HG02884 (cell line): ENCODE measurements around the gene LGALS7.

Experiments
- ATAC-seq: cut with Tn5 transposase; IDR thresholded peaks from one replicate; pipeline ENCODE4 v1.9.1; 2021; ENCODE audit warnings: mild to moderate bottlenecking, moderate library complexity; ENCODE audit not compliant: unreplicated experiment

The LGALS7 gene

DNA sequence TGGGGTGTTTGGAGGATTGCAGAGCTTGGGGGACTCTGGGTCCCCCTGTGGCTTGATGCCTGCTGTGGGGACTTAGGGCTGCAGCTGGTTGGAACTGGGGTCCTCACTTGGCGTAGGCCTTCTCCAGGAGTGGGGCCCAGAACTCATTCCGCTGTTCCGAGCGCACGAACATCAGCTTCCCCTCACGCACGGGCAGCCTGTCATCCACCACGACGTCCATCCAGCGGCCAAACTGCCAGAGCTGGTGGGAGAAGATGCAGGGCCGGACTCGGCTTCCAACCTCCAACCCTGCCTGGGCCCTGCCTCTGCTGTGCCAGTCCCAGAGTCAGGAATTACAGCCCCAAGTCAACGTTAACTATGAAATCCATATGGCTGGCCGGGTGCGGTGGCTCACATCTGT, 31.6 kb downstream of the LGALS7 start:
- ATAC-seq = no peak

DNA sequence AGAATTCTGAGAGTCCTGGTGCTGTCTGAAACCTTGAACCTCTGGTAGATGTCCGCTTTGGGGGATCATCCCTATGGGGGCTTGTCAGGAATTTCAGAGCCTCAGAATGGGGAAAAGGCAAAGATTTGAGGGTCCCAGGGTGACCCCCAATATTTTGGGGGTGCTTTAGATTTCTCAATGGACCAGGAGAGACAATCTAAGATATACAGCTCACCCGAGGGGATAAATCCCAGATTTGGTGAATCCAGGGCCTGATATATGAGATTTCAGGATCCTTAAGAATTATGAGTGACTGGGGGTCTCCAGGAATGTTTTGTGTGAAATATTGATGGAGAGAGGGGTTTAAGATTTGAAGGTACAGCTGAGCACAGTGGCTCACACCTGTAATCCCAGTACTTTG, 32.4 kb downstream of the LGALS7 start:
- no peak for ATAC-seq

DNA sequence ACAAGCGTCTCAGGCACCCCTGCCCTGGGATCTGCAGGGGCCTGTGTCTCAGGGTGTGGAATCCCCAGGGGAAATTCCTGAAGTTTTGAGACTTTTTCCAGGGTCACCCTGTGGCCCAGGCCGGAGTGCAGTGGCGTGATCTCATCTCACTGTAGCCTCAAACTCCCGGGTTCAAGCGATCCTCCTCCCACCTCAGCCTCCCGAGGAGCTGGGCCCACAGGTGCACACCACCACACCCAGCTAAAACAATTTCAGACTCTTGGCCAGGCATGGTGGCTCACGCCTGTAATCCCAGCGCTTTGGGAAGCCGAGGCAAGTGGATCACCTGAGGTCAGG, 33.1 kb downstream of the LGALS7 start:
- no peak for ATAC-seq

DNA sequence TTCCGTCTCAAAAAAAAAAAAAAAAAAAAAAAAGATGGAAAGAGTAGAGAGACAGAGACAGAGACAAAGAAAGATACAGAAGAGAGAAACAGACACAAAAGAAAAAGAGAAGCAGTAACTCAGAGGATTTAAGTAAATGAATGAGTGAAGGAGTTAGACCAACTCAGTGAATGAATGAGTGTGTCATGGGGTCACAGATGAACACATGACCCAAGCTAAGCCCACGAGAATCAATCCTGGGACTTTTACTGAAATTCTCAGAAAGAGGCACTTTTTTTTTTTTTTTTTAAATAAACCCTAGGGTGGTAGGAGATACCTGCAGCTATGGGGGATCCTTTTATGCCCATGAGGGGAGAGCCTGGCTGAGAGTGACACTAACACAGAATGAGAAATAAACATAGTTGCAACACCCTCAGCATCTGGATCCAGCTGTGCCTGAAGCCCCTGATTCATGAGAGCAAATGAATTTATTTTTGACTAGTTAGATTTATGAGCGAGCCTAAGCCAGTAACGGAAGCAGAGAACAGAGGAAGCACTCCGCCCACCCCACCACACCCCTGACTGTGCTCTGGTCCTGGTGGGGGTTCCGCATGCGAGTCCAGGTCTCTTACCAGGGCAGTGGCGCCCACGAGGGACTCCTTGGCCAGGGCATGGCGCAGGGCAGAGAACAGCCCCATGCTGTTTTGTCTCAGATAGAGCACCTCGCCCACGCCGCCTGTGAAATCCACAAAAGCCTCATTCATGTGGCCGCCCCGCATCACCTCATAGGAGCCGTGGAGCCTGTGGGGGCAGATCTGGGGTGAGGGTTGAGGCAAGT, 33.7 kb downstream of the LGALS7 start:
- ATAC-seq = no peak

DNA sequence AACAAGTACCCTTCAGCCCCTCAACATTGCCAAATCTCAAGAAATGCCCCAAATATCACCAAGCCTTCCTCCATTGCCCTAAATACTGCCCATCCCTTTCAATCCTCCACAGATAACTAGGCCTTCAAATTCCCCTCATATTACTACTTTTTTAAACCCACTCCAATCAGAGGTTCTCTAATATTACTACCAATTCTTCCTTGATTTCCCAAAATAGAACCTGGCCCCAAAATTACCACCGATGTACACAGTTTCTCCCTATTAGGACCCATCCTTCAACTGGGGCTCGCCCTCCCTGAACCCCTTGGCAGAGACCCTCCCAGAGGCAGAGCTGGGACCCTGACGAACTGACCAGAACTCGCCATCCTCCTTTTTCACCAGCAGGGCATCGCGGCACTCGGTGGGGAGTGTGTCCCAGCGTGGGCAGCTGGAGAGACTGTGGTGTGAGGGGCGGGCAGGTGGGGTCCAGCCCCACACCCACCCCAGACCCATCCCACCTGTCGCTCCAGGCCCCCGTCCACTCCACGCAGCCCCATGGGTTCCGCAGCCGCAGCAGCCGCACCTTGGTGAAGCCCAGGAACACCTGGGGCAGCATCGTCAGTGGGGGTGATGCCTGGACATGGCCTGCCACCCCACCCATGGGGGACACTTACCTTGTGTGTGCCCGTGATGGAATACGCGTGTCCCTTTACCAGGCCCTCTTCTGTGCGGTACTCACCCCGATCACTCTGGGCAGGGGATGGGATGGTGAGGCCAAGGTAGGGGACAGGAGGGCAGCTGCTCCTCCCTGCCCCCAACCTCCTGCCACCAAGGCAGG, 35.2 kb downstream of the LGALS7 start:
- ATAC-seq = no peak

DNA sequence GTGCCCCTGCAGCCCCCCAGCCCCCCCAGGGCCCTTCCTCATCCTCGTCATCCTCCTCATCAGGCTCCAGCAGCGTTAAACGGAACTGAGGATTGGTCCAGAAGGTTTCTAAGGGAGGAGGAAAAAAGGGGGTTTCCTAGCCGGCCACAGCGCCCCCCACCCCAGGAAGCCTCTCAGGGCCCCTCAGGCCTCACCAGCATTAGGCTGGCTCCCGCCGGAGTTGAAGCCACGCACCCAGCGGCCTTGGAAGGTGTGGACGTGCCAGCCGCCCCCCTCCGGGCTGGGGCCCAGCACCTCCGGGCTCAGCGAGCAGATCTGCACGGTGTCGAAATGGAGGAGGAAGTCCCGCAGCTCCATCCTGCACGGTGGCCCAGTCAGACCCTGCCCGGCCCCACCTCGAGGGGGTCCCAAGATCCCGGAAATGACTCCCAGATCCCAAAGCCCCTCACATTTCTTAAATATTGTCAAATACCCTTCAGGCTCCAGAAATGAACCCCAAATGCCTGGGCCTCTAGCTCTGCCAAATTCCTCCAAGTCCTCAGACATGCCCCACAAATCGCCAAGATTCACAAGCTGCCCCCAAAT, 35.9 kb downstream of the LGALS7 start:
- no peak for ATAC-seq

DNA sequence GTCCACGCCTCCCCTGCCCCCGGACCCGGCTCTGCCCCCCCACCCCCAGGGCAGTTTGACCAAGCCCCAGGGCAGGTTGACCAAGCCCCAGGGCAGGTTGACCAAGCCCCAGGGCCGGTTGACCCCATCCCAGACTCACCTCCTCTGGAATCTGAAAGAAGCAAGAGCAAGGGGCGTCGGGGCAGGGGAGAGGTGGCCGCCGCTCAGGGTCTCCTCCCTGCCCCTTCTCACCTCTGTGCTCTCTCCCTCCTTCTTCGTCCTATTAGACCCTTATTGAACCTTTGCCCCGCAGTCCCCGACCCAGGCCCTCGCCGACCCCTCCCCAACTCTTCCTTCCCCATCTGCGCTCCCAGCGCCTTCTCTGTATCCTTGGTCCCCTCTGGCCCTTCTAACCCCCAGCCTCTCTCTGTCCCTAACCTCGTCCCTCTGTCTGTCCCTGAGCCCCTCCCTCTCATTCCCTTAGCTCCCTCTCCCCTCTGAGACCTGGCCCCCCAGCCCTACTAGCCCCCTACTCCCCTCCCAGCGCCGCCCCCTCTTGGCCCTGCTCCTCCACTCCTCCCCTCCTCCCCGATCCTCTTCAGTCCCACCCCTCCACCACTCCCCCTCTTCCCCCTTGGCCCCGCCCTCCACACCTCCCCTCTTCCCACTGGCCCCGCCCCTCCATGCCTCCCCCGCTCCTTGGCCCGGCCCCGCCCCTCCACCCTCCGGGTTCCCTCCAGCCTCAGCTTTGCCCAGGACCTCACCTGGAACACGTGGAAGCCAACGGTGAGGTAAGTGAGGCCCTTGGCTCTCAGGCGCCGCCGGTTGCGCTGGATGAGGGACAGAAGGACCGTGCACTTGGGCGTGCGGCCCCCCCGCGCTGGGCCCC, 36.7 kb downstream of the LGALS7 start:
- ATAC-seq = no peak

DNA sequence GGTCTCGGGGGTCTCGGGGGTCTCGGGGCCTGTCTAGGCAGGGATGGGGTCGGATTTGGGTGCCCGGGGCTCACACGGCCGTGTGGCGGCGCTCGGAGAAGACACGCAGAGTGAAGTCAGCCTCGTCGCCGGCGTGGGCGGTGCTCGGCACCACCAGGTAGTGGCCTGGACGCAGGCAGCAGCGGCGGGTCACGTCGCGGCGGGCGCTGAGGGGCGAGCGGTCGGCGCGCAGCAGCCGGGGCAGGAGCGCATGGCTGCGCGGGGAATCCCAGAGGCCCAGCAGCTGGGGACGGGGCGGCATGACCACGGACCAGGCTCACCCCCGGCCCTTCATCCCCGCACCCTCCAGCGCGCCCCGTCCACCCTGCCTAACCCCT, 37.3 kb downstream of the LGALS7 start:
- no peak for ATAC-seq

DNA sequence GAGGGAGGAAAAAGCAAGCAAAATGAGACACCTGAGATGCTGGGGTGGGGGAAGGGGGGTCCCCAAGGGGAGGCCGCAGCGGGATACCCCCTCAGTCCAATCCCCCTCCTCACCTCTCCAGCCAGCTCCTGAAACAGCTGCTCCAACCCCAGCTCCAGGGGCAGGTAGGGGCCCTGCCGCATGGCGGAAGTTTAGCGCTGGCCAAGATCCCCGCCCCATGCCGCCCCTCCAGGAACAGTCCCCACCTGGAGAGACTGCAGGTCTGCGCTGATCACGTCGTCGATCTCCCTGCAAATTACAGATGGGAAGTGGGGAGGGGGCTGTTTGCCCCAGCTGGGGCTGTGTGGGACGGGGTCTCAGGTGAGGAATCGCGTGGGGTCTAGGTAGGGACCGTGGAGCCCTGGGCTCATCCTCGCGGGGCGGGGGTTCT, 38.0 kb downstream of the LGALS7 start:
- ATAC-seq = no peak

DNA sequence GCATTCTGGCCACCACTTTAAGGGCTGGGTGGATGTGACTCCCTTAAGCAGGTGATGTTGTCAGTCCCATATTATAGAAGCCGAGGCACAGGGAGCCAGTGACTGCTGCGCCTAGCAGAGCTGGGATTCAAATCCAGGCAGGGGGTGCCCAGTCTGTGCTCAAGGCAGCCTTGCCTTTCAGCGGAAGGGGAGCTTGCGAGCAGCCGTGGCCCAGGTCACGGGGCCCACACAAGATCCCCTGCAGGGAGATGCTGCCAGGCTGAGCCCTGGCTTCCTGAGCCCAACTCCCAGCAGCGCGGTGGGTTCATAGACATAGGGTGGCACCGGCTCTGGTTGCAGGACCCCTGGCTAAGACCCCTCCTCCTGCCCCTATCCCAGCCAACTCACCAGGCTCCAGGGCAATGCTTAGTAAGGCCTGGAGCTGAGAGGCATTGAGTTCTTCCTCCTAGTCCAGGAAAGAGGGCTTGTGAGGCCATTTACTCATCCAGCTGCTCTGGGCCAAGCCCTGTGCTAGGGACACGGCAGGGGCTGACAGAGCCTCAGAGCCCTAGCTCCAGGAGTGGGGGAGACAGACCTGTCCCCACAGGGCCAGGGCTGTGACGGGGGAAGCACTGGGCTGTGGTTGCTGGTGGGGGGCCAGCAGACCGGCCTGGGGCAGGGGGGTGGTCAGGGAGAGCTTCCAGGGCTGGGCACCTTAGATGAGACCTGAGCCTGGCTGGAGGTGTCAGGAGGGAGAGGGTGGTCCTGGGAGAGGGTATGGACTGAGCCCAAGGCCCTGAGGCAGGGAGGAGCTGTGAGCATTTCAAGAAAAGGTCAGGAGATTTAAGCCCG, 38.7 kb downstream of the LGALS7 start:
- no peak for ATAC-seq

DNA sequence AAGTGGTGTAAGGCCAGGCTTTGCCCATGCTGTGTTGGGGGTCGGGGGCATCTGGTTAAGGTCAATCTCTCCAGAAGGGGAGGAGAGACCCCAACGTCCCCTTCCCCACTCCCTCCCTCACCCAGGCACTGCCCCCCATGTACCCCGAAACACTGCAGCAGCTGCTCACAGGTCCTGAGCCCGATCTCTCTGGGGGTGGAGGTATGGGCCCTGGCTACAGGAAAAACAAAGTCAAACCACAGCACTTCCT, 39.2 kb downstream of the LGALS7 start:
- ATAC-seq = no peak

DNA sequence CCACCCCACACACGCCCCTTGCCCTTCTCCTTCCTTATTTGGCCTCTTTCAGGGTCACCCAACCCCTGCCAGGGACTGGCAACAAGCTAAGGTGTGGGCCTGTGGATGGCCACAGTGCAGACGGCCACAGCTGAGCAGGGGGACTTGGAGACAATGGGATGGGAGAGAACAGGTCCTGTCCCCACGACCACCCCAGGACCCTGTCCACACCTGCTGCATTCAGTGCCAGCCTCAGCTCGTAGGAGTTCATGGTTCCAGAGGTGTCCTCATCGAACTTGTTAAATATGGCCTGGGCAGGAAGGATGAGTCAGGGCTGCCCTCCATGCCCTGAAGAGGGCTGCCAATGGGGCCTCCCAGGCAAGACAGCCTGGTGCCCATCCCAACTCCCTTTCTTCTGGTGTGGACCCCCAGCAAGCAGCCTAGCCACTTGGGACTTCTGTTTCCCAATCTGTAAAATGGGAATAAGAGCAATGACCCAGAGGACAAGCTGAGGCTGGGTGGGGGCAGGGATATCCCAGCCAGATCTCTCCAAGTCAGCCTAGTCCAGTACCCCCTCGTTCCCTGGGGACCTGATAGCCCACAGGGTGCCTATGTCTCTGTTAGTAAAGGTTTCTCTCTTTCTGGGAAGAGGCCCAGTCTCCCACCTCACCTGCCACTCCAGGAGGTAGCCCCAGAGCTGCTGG, 39.7 kb downstream of the LGALS7 start:
- no peak for ATAC-seq

DNA sequence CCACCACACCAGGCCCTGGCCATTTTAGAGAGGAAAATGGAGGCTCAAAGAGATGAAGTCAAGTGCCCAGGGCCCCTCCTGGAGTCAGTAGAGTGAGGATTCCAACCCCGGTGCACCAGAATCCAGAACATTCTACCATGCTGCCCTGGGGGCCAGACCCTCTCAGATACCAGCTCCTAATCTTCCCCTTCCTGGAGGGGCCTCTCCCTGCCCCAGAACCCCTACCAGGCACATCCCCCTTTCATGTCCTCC, 40.1 kb downstream of the LGALS7 start:
- ATAC-seq = no peak

DNA sequence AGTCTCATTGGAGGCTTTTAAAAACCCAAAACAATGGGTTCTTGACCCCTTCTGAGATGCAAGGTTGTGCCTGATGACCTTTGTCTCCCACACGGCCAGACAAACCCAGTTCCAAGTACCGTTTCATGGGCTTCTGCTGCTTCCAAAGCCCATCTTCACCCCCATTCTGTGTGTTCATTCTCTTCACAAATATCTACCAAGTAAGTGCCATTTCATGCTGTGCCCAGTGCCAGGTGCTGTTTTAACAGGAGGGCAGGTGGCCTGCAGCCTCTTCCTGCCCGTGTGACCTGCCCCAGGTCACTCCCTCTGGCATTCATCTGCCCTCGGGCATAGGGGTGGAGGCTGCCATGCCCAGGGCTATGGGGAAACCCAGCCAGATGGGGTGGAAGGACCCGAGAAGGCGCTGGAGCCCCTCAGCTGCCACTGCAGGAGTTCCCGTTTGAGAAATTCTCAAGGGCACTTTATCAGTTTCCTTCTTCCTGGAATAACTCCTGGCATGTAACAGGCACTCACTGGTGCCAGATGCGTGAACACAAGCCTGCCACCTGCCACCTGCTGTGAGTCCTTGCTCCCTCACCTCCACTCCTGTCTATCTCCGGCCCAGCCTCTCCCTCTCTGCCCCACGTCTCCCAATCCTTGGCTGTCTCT, 41.5 kb downstream of the LGALS7 start:
- no peak for ATAC-seq

DNA sequence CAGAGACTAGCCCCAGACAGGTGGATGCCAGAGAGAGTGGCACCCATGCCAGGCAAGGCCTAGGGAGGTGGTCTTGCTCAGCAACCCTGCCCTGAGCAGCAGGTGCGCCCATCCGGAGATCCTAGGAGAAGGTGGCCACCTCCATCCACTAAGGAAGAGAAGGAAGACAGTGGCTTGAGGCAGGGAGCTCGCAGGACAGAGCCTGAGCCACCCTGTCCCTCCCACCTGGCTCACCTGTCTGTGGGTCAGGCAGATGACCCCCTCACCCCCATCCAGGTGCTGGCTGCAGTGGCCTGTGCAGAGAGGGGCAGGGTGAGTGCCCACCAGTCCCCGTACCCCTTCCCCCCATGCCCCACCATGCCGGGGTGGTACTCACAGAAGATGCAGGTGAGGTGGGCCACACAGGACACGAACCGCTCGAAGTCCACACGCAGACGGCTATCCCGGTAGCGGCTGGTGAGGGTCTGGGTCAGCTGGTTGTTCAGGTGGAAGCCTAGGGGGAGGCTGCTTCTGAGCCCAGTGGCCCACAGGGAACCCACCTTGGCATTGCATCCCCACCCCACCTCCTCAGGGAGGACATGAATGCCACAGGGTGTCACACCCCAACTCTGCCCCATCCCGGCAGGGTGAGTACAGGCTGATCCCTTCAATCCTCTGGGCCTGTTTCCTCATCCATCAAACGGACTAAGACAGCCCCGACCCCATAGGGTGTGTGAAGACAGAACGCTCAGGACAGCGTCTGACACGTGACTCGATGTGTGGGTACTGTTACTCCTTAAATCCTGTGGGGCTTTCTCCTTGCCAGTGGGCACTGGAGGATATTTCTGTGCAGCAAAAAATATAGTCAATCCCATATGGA, 42.4 kb downstream of the LGALS7 start:
- ATAC-seq = no peak

DNA sequence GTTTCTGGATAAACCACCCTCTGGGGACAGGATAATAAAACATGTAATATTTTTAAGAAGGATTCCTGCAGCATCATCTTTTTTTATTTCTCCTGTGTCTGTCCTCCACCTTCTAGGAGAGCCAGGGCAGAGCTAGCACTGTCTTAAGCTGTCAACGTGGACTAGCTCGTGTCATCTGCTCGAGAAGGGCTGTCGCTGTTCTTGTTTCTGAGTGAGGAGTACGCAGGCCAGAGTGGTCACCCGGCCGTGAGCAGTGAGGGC, 42.9 kb downstream of the LGALS7 start:
- no peak for ATAC-seq

DNA sequence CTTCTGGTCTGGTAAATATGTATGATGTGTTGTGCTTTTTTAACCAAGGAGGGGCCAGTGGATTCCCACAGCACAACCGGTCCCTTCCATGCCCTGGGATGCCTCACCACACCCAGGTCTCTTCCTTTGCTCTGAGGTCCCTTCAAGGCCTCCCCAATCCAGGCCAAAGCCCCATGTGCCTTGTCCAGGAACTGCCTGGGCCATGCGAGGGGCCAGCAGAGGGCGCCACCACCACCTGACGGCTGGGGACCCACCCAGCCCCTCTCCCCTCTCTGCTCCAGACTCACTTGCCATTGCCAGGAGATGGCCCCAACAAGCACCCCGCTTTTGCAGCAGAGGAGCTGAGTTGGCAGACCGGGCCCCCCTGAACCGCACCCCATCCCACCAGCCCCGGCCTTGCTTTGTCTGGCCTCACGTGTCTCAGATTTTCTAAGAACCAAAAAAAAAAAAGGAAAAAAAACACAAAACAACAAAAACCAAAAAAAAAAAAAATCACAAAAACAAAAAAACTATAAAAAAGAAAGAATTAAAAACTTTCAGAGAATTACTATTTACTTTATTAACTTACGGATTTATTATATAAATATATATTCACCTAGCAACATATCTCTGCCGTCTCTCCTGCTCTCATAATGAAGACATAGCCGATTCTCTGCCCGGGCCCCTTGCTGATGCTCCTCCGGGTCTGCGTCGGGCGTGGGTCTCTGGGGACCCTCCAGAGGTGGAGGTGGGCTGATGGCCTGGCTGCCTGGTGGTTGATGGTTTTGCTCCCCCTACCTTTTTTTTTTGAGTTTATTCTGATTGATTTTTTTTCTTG, 43.5 kb downstream of the LGALS7 start:
- no peak for ATAC-seq
